Measurements from ENCODE around the gene PNMT.

GRCh38 chr17:39640591-39641031 lies 27.6 kb upstream of the PNMT start:
- no peak for TF ChIP-seq CTCF (IDR thresholded peaks at IDR 0.05)
- TF ChIP-seq POLR2A (IDR thresholded peaks at IDR 0.05), result no peak
